ENCODE measurements around the gene SERPINB6. TPM values are rescaled to one million over a fixed set of nuclear protein-coding genes. Genes with fewer than 3 reads are reported as not detected.

SERPINB6 gene
- total RNA-seq, 1 experiment from 2014 or later = 131 TPM

DNA sequence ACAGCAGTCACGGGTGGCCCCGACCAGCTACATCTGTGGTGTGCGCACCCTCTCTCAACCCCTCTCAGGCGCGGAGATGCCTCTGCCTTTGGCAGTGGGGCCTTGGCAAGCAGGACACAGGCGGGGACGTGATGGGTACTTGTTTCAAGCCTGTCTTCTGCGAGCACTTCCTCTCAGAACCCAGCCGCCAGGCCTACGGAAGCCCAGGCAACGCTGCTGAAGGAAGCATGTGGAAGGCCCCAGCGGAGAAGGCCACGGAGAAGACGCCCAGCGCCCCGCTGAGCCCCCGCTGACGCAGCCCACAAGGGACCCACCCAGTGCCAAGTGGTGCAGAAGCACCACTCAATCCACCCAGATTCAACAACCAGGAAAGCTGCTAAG, 13.0 kb downstream of the SERPINB6 start:
- Histone ChIP-seq H3K4me3 (ENCODE audit: low read depth in 2 of 2, low read length in 2 of 2) (no peak overlapping the region), H3K27me3 (ENCODE audit: control insufficient read depth, insufficient read depth, low read length) (no peaks in the 10 kb centered on the region), H3K36me3 (ENCODE audit: control insufficient read depth, insufficient read depth, low read length) (no peaks in the 10 kb centered on the region), H3K9me3 (ENCODE audit: control insufficient read depth, insufficient read depth, low read depth, low read length) (no peaks in the 10 kb centered on the region), H3K27ac (ENCODE audit: low read length) (no peak overlapping the region), H3K4me1 (ENCODE audit: control insufficient read depth, insufficient read depth, low read length) (peaks cover 18% of the 10 kb centered on the region)
- BruUV-seq (replicated peaks) = no TSS peak
- DNase-seq (ENCODE audit: low read depth, low spot score) = no peak
- TF ChIP-seq, protein P1, sequence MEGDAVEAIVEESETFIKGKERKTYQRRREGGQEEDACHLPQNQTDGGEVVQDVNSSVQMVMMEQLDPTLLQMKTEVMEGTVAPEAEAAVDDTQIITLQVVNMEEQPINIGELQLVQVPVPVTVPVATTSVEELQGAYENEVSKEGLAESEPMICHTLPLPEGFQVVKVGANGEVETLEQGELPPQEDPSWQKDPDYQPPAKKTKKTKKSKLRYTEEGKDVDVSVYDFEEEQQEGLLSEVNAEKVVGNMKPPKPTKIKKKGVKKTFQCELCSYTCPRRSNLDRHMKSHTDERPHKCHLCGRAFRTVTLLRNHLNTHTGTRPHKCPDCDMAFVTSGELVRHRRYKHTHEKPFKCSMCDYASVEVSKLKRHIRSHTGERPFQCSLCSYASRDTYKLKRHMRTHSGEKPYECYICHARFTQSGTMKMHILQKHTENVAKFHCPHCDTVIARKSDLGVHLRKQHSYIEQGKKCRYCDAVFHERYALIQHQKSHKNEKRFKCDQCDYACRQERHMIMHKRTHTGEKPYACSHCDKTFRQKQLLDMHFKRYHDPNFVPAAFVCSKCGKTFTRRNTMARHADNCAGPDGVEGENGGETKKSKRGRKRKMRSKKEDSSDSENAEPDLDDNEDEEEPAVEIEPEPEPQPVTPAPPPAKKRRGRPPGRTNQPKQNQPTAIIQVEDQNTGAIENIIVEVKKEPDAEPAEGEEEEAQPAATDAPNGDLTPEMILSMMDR (IDR thresholded peaks at IDR 0.05) = no peak
- no peak for TF ChIP-seq POLR2AphosphoS5 (IDR thresholded peaks at IDR 0.05; ENCODE audit: low read depth, low read length)
- no peak for TF ChIP-seq TCF7L2 (IDR thresholded peaks at IDR 0.05; ENCODE audit: low read depth, low read length)
- no peak for TF ChIP-seq SIN3A (IDR thresholded peaks at IDR 0.05; ENCODE audit: borderline replicate concordance, insufficient read depth, low read depth, low read length)
- TF ChIP-seq, protein P2, sequence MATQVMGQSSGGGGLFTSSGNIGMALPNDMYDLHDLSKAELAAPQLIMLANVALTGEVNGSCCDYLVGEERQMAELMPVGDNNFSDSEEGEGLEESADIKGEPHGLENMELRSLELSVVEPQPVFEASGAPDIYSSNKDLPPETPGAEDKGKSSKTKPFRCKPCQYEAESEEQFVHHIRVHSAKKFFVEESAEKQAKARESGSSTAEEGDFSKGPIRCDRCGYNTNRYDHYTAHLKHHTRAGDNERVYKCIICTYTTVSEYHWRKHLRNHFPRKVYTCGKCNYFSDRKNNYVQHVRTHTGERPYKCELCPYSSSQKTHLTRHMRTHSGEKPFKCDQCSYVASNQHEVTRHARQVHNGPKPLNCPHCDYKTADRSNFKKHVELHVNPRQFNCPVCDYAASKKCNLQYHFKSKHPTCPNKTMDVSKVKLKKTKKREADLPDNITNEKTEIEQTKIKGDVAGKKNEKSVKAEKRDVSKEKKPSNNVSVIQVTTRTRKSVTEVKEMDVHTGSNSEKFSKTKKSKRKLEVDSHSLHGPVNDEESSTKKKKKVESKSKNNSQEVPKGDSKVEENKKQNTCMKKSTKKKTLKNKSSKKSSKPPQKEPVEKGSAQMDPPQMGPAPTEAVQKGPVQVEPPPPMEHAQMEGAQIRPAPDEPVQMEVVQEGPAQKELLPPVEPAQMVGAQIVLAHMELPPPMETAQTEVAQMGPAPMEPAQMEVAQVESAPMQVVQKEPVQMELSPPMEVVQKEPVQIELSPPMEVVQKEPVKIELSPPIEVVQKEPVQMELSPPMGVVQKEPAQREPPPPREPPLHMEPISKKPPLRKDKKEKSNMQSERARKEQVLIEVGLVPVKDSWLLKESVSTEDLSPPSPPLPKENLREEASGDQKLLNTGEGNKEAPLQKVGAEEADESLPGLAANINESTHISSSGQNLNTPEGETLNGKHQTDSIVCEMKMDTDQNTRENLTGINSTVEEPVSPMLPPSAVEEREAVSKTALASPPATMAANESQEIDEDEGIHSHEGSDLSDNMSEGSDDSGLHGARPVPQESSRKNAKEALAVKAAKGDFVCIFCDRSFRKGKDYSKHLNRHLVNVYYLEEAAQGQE (IDR thresholded peaks at IDR 0.05; ENCODE audit: insufficient read depth in 1 of 2, low read depth in 2 of 2, low read length in 1 of 2) = no peak
- CTCF ChIA-PET = no interaction called here
- in situ Hi-C loops (cut with HindIII; ENCODE audit: low pct_unique_long_range_greater_than_20kb, low sequenced_read_pairs) (no loop called here), intact Hi-C loops (cut with micrococcal nuclease; ENCODE audit: unreplicated experiment) (no loop called here)
- POLR2A ChIA-PET = no interaction called here
- no peak for ATAC-seq

DNA sequence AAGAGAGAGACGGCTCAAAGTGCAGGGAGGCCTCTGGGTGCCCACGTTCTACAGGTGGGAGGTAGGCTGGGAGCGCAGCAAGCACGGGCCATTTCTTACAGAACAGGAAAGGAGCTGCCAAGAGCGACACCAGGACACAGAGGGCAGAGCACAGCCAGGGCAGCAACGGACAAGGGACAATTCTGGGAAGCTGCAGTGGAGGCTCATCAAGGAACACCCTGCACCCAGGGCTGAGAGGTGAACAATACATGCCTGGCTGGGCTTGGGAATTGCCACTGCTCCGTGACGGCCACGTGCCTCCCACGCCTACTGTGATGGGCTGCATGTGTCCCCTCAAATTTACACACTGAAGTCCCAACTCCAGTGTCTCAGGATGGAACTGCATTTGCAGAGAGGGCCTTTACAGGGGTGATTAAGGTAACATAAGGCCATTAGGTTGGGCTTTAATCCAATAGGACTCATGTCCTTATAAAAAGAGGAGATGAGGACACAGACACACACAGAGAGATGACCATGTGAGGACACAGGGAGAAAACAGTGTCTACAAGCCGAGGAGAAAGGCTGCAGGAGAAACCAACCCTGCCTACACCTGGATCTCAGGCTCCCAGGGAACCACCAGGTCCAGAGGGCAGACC, 13.6 kb downstream of the SERPINB6 start:
- Histone ChIP-seq H3K27me3 (ENCODE audit: control insufficient read depth, insufficient read depth, low read length) (no peaks in the 10 kb centered on the region), H3K4me3 (ENCODE audit: low read depth in 2 of 2, low read length in 2 of 2) (no peak overlapping the region), H3K36me3 (ENCODE audit: control insufficient read depth, insufficient read depth, low read length) (no peaks in the 10 kb centered on the region), H3K9me3 (ENCODE audit: control insufficient read depth, insufficient read depth, low read depth, low read length) (no peaks in the 10 kb centered on the region), H3K27ac (ENCODE audit: low read length) (no peak overlapping the region), H3K4me1 (ENCODE audit: control insufficient read depth, insufficient read depth, low read length) (peaks cover 18% of the 10 kb centered on the region)
- in situ Hi-C loops (cut with HindIII; ENCODE audit: low pct_unique_long_range_greater_than_20kb, low sequenced_read_pairs) (no loop called here), intact Hi-C loops (cut with micrococcal nuclease; ENCODE audit: unreplicated experiment) (no loop called here)
- CTCF ChIA-PET = no interaction called here
- BruUV-seq (replicated peaks) = no TSS peak
- POLR2A ChIA-PET = no interaction called here
- DNase-seq (ENCODE audit: low read depth, low spot score) (no peak), ATAC-seq (no peak)
- no peak for TF ChIP-seq SIN3A (IDR thresholded peaks at IDR 0.05; ENCODE audit: borderline replicate concordance, insufficient read depth, low read depth, low read length)
- TF ChIP-seq, protein P1 (IDR thresholded peaks at IDR 0.05) = no peak
- TF ChIP-seq TCF7L2 (IDR thresholded peaks at IDR 0.05; ENCODE audit: low read depth, low read length) = no peak
- TF ChIP-seq, protein P2 (IDR thresholded peaks at IDR 0.05; ENCODE audit: insufficient read depth in 1 of 2, low read depth in 2 of 2, low read length in 1 of 2) = no peak
- TF ChIP-seq POLR2AphosphoS5 (IDR thresholded peaks at IDR 0.05; ENCODE audit: low read depth, low read length) = no peak
